NCI-H1417 (cell line): ENCODE data around the gene TMEM179B.
A peak's percentile ranks its signal among the peaks of the same experiment; 100 is the strongest.
"Not testable (repeated sequence)": the region's sequence is repeated elsewhere in the genome, so short reads cannot be mapped to it uniquely, and the experiment has no call there.

ENCODE experiments used
- DNase-seq, 3 experiments: peaks; one replicate each; lab custom pipeline; 2025; lab: John Stamatoyannopoulos, UW

The TMEM179B gene

DNA sequence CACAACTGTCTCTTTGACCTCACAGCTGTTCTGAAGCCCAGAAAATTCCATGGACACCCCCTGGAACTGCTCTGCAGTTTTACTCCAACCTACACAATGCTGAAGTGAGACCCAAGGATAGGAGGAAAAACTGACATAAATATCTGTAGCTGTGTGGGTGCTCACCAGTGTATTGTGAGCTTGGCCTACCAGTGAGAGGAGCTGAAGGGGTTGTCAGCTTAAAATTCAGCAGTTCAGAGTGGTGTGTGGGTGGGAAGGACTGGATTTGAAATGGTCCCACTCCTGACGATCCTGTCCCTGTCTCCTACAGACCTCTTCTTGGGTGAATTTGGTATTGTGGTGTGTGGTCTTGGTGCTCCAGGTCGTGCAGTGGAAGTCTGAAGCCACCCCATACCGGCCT is 2.4 kb downstream of the TMEM179B start:
- DNase-seq = no peak

DNA sequence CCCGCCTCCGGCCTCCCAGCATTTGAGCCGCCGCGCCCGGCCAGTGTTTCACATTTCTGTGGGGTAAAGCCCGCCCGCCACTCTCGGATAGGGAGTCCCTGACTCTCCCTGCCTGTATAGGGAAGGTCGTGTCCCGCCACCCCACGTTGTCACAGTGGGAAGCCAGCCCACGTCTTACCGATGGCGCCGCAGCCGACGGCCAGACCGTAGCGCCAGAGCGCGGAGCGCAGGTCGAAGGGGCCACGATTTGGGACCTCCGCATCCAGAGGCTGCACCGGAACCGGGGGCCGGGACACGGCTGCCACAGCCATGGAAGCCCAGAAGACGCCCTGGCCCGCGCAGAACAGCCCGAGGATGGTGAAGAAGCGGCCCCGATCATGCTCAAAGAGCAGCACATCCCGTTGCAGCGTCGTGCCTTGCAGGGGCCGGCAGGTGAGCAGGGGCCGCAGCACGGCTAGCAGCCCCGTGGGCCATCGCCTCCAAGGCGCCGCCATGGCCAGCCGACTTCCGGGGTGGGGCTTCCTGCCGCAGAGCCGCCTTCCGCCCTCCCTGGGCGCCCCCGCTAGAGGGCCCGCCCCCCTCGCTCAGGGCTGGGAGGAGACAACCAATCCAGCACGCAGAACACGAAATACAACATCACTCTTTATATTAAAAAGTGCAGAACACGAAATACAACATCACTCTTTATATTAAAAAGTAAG is 4.4 kb downstream of the TMEM179B start, which contains the start of gene TMEM223:
TMEM223 (minus strand) TSS at position 506 of the 701 bp plus-strand sequence; CDS start at position 494, 12 bp downstream.
- peak; percentile 81 to 89 (median 85) for DNase-seq

DNA sequence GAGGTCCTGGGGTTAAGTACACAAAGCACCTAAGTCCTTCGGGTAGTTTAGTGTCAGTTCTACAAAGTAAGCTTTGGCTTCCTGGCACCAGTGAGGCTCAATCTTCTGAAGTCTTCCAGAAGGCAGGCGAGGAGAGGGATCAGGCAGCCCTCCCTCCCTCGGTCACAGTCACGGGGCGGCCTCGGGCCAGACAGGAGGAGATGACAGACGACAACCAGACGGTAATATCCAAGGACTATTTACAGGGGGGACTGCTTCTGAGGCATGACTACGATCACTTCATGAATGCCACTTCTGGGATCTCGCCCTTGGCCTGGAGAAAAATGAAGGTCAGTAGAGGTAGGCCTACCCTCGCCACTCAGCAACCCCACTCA is 5.0 kb downstream of the TMEM179B start:
- no peak for DNase-seq

DNA sequence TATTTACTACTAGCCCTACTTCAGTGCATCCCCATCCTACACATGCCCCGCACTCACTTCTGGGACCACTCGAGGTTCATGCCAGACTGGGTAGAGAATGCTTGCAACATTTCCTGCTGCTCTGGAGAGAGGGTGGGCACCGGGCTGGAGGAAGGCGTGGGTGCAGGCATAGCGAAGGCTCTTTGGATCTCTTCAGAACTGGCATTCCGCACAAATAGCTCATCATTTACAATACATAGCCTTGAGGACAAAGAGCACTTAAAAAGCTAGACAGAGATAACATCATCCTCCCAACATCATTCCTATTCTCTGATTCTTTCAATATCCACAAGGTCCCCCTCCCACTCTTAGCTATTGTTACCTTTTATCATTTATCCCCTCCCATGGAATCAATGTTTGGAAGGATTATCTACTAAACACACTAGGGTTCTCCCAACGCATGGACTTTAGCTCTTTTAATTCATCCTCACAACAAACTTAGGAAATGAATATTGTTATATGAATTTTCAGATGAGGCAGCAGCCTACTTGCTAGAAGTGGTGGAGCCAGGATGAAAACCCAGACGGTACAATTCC is 7.1 kb downstream of the TMEM179B start:
- DNase-seq = no peak

DNA sequence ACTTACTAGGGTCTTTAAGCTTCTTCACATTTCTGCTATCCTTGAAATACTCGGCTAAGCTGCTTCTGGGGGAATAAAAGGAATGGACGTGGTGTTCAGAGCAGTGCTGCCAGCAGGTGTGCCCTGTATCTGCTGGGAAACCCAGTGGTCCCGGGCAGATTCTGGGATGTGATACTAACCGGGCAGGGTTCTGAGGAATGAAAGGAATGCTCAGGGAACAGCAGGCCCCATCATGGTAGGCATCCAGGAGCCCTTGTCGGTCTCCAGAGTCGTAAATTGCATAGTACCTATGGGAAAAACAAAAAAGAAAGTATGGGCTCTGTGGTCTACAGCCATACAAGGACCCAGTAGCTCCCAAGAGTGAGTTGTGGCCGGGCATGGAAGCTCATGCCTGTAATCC is 9.1 kb downstream of the TMEM179B start:
- DNase-seq = no peak

DNA sequence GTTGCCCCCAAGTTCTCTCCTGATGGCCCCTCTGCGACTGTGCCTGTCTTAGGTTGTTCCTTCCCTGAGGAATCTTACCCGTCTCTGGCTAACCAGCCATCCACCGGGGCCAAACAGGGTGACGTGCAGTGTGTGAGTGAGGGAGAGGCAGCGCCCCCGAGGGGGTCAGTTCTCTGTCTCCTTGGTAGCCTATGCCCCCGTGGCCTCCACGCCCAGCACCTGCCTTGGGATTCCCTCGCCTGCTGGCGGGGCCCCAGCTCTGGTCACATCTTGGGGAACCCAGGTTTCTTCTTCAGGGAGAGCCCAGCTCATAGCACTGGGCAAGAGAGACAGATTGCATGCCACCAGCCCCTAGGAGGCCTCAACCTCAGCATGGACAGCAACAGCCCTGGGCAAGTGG is 12.3 kb downstream of the TMEM179B start:
- no peak for DNase-seq

DNA sequence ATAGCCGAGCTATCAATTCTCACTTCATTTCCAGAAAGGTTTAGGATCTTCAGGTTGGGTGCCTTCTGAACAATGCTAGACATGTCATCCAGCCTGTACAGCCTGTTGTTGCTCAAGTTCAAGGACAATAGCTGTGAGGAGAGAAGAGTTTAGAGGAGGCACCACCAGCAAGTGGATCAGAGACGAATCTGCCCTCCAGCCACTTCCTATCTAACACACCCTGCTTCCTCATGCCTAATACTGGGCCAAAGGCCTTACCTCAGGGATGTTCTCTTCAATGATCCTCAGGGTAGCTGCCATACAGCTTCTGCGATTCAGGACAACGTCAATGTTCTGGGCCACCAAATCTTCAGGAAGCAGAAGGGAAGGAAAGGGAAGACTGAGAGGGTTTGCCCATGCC is 13.9 kb downstream of the TMEM179B start:
- no peak for DNase-seq

DNA sequence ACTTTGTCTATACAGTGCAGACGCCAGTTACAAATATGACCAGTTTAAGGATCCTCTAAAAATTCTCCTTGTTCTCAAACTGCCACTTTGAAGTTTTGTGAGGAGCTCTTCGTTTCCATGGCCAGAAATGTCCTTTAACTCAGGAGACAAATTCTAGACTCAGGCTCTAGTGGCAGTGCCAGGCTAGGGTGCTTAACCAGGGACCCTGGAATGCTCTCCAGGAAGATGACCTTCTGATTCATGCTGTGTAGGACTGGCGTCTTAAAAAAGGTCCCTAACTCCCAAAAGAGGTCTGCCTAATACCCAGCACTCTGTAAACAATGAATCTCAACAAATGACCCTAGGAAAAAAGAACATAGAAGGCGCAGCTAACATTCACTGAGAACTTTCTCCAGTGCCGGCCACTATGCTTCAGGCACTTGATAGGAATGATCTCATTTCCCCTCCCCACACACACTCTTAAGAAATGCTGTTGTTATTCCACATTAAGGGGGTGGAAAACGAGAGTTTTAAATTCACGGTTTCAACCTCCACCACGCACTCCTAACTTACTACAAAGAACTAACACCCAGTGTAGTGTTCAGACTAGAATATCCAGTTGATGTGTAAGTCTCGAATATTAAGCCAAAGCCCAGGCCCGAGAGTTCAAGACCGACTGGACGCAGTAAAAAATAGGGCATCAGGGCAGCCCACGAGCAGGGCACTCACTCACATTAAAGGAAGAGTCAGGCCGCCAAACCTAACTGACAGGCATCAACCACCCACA is 17.3 kb downstream of the TMEM179B start:
- DNase-seq = peak in 1 of 3 experiments; percentile 80

DNA sequence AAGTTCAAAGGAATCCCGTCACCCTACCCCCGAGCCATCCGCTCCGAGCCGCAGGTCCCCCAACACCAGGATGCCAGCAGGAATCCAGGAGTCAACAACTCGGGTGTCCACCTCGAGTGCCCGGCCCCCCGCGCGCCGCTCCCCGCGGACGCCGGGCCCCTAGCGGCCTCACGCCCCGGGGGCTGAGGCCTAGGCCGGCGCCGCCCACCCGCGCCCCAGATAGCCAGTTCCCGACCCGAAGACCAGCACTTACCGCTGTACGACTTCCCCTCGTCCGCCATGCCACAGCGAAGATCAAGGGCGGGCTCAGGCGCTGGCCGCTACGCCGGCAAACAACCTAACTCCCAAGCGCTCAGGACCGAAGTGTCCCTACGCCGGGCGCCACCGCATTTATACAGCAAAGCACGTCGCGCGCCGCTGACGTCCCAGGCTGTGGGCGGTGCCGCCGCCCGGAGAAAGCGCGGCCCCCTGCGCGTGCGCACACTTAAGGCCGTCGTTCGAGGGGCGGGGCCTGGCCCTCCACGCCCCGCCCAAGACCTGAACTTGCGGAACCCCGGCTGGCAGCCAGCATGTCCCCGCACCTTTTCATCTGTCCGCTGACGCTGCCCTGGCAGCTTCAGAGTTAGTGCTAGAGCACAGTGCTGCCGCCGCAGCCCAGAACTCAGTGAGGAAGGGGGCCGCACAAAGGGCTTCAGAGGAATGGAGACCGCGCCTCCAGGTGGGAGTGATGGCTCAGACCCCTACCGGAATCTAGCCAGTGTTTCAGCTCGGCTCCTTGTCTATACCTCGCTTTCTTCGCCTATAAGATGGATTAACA is 18.1 kb downstream of the TMEM179B start, which contains the start of gene NXF1:
NXF1 (minus strand) TSS at position 365 of the 817 bp plus-strand sequence; CDS start at position 281, 84 bp downstream.
- peak; percentile 98 to 99 (median 98) for DNase-seq

DNA sequence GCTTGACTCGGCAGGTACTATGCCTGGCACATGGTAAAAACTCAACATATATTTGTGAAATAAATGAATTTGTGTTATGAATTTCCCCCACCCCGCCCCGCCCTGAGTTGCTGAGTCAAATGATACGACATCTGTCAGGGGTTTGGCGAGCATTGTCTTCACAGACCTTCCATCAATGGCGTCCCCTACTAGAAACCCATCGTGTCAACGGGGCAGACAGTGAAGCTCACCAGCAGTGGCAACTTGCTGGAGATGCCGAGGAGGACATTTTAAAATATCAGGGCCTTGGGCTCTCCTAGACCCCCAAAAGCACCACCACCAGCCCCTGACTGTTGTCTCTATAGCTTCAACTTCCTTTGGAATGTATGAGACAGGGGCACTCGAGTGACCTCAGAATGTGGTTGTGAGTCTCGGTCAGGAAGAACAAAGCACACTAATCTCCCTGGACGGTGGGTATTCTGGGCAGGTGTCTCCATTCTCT is 18.8 kb downstream of the TMEM179B start:
- DNase-seq = no peak

DNA sequence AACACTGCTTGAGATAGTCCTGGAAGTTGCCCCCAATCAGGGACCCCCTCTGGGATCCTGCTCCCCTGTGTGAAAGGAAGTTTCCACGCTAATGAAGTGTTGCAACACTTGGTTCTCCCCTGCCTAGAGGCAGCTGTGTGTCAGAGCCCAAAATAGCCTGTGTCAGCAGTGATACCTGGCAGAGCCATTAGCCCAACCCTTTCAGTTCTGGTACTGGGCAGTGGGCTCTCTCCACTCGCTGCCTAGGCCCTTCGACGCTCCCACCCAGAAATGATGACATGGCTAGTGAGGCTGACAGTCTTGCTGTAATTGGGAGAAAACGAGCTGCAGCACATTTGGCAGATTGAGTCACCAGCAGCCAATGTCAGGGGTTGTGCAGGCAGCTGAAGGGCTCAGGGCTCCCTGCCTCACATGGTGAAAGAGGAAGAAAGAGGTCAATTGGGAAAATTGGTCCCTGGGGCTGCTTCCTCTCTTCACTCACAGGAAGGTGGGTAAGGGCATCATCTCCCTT is 19.5 kb downstream of the TMEM179B start:
- DNase-seq = no peak

DNA sequence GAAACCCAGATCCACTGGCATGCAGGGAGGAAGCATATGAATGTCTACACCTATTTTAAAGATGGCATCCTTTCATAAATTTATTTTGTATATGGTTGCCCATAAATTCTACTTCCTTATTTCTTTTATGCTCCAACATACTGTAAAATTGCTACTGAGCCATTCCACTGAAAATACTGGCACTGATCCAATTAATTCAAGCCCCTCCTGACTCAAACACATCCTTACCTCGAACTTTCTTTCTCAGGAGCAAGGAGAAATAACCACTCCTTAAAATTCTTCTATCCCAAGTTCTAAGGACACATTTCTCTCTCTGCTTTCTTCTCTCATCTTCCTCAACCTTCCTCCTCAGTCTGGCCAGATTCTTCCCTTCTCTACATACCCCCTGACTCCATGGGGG is 23.5 kb downstream of the TMEM179B start:
- no peak for DNase-seq

DNA sequence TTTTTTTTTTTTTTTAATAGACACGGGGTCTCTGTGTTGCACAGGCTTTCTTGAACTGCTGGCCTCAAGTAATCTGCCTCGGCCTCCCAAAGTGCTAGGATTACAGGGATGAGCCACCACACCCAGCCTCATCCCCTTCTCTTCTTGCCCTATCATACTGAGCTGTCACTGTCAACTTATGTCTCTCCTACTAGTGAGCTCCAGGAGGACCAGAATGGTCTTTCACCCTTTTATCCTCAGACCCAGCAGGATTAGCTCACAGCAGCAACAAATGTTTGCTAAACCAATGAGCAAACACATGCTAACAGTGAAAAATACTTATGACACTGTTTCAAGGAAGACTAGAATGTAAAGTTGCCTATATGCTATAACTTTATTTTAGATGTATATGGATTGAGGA is 24.5 kb downstream of the TMEM179B start:
- no peak for DNase-seq

DNA sequence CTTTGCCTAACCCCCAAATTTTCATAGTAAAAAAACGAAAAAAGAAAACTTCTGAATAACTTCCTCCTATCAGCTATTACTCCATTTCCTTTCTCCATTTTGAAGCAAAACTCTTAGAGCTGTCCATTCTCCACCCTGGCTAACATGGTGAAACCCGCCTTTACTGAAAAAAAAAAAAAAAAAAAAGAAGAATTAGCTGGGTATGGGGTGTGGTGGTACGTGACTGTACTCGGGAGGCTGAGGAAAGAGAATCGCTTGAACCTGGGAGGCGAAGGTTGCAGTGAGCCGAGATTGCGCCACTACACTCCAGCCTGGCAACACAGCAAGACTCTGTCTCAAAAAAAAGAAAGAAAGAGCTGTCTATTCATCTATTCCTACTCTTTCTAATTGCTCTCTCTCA is 29.4 kb downstream of the TMEM179B start:
- DNase-seq = no peak

DNA sequence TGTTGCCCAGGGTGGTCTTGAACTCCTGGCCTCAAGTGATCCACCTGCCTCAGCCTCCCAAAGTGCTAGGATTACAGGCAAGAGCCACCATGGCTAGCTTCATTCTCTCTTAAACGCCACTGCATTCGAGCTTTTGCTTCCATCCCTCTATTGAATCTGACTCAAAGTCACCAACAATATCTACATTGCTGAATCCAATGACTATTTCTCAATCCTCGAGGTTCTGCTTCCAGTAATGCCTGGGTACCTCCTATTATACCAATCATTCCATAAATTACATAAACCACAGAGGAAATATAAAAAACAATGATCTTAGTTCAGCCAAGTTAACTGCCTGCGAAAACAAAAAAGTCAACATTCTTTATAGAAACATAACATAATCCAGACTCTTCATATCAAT is 29.9 kb downstream of the TMEM179B start:
- no peak for DNase-seq

DNA sequence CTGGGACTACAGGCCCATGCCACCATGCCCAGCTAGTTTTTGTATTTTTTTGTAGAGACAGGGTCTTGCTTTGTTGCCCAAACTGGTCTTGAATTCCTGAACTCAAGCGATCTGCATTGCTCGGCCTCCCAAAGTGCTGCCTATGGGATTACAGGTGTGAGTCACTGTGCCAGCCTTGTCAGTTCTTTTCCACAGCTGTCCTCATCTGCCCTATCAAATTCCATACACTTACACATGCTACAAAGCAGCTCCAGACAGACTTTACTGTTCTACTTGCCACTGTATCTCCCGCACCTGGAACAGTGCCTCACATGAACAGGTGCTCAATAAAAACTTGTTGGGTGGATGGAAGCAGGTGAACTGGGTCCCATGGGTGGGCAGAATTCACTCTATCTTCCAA is 36.5 kb downstream of the TMEM179B start:
- DNase-seq = no peak

DNA sequence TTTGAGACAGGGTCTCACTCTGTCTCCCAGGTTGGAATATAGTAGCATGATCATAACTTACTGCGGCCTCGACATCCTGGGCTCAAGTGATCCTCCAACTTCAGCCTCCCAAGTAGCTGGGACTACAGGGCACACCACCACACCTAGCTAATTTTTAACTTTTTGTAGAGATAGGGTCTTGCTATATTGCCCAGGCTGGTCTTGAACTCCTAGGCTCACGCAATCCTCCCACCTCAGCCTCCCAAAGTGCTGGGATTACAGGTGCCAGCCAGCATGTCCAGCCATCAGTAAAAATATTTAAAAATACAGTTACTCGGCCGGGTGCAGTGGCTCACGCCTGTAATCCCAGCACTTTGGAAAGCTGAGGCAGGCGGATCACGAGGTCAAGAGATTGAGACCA is 40.9 kb downstream of the TMEM179B start:
- not testable (repeated sequence) for DNase-seq

DNA sequence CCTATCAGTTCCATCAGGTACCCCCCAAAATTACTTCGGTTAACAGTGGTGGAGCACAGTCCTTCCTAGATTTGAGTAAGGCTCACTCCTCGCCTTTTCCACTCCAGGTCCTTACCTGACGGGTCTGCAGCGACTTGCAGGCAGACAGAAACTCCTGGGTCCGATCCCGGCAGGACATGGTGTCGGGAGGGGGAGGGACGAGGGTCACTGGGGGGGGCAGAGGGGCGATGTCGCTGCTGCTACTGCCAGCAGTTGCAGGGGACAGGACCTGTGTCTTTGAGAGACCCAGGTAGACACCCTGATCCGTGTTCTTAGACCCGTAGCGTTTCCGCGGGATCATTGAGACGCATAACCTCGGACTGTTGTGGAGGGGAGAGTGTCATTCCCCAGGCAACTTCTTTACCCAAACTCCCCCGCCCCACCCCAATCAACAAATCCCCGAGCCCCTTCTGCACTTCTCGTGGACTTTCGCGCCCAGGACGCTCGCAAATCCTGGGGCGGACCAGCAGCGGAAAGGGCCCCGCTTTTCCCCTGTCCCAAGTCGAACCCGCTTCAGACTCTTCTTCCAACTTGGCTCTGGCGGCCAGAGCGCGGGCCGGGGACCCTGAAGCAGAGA is 43.8 kb downstream of the TMEM179B start:
- DNase-seq = no peak

DNA sequence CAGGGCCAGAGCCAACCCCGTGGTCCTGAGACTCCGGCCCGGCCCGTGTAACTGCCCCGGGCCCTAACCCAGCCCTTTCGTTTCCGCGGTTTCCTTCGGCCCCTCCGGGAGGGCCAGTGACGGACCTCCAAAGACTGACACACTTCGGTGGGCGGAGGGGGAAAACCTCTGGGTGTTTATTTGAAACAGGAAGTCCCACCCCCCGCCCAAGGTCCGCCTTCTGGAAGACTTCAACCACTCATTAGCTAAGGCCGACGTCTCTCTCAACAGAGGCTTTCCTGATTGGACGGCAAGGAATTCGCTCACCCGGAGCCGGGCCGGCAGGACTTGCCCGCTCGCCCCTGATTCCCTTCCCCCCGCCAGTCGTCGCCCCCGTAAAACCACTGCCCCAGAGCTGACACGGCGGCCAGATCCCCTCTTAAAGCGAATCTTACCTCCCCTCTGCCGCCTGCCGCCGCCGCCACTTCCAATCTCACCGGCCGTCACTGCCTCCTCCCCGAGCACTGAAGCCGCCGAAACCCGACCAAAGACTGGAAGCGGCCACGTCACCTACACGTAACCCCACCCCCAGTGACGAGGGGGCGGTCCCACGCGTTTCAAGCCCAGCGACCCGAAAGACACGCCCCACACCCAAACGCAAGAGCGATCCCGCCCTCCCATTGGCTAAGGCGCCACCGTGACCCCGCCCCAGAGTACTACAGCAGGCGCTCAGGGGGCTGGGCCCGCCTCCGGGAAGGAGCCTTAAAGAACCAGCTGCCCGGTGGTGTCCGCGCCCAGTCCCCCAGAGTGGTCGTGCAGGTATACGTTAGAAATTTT is 44.5 kb downstream of the TMEM179B start, which contains the start of gene STX5:
STX5 (minus strand) TSS at position 532 of the 816 bp plus-strand sequence. CDS start 808 bp downstream, outside the sequence.
- DNase-seq = peak; percentile 98 to 99 (median 99)
